ENCODE data around the gene ENO2.

ENO2 gene

DNA sequence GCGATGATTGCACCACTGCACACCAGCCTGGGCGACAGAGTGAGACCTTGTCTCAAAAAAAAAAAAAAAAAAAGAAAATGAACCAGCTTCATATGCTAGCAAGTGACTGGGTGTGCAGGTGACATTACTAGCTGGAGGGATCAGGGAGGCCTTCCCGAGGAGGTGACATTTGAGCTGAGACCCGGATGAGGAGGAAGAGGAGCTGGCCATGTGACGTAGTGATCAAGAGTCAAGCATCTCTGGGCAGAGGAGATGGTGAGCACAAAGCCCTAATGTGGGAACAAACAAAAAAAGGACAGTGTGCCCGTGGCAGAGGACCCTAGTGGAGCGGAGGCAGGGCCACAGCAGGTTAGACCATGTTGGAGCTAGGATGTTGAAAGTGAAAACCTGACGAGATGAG lies 33.2 kb downstream of the ENO2 start:
- POLR2A ChIA-PET (ENCODE audit: low non-redundant PET) = interaction anchor here (0.7 kb wide), 1 partner anchor 17 kb away, joined by 3 read pairs; no protein-coding TSS in a partner anchor
- DNase-seq (ENCODE audit: low spot score) = no peak
- TF ChIP-seq, protein P1, sequence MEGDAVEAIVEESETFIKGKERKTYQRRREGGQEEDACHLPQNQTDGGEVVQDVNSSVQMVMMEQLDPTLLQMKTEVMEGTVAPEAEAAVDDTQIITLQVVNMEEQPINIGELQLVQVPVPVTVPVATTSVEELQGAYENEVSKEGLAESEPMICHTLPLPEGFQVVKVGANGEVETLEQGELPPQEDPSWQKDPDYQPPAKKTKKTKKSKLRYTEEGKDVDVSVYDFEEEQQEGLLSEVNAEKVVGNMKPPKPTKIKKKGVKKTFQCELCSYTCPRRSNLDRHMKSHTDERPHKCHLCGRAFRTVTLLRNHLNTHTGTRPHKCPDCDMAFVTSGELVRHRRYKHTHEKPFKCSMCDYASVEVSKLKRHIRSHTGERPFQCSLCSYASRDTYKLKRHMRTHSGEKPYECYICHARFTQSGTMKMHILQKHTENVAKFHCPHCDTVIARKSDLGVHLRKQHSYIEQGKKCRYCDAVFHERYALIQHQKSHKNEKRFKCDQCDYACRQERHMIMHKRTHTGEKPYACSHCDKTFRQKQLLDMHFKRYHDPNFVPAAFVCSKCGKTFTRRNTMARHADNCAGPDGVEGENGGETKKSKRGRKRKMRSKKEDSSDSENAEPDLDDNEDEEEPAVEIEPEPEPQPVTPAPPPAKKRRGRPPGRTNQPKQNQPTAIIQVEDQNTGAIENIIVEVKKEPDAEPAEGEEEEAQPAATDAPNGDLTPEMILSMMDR (conservative IDR thresholded peaks at IDR 0.05; ENCODE audit: low read depth) = no peak
- CTCF ChIA-PET = interaction anchor here (1.0 to 1.2 kb wide), 2 partner anchors 17 to 23 kb away, joined by 4 to 5 read pairs; no protein-coding TSS in a partner anchor
- no peak overlapping the region for H3K27ac ChIP-seq

DNA sequence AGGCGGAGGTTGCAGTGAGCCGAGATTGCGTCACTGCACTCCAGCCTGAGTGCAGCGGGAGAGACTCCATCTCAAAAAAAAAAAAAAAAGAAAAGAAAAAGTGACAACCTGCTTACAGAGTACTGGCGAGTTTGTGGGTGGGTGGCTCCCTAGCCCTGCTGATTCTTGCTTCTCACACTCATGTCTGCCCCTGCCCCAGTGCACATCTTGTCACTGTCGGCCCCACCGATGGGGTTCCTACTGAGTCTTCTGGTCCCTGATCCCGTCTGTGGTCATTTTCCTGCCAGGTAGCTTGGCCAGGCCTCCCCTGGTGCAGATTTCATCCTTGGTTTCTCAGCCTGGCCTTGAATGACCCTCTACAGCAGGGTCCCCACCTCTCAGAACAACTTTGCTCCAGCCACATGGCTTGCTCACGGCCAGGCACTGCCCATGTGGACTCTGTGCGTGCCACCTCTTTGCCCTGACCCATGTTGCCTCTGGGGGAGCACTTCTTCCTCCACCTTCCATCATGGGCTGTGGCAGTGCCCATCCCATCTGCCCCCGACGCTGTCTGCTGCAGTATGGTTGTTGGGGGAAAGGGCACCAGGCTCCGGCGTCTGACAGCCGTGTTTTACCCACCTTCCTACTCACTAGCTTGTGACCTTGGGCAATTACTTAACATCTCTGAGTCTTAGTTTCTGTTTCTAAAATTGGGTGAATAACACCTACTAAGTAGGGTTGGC lies 34.7 kb downstream of the ENO2 start:
- CTCF ChIA-PET = interaction anchor here (1.0 to 1.1 kb wide), 2 partner anchors 13 to 76 kb away, joined by 3 to 6 read pairs; no protein-coding TSS in a partner anchor
- TF ChIP-seq, protein P1 (conservative IDR thresholded peaks at IDR 0.05; ENCODE audit: low read depth) = no peak
- no peak for DNase-seq (ENCODE audit: low spot score)
- no peak overlapping the region for H3K27ac ChIP-seq
- POLR2A ChIA-PET (ENCODE audit: low non-redundant PET) = interaction anchor here (0.6 to 0.7 kb wide), 2 partner anchors 13 to 52 kb away, joined by 3 read pairs; no protein-coding TSS in a partner anchor

DNA sequence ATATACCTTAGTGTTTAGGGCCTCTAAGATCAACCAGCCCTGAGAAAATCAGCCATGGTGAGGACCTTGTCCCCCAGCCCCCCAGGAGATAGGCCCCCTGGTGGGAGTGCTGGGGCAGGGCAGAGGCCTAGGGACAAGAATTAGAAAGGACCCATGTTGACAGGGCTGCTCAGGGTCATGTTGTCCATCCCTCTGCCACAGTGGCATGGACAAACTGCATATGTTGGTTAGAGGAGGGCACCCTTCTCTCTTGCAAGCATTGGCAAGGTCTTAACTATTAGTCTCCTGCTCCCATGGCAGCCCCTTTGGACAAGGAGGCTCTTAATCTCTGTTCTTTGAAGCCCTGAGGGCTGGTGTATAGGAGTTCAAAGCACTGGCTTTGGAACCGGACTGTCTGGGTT lies 36.0 kb downstream of the ENO2 start:
- ChIA-PET POLR2A (ENCODE audit: low non-redundant PET) (interaction anchor here (0.6 kb wide), 1 partner anchor 36 kb away, joined by 3 read pairs; no protein-coding TSS in a partner anchor), CTCF (interaction anchor here (0.6 kb wide), 2 partner anchors 10 to 53 kb away, joined by 3 read pairs; no protein-coding TSS in a partner anchor)
- TF ChIP-seq, protein P1 (conservative IDR thresholded peaks at IDR 0.05; ENCODE audit: low read depth) = no peak
- DNase-seq (ENCODE audit: low spot score) = no peak
- no peak overlapping the region for H3K27ac ChIP-seq

DNA sequence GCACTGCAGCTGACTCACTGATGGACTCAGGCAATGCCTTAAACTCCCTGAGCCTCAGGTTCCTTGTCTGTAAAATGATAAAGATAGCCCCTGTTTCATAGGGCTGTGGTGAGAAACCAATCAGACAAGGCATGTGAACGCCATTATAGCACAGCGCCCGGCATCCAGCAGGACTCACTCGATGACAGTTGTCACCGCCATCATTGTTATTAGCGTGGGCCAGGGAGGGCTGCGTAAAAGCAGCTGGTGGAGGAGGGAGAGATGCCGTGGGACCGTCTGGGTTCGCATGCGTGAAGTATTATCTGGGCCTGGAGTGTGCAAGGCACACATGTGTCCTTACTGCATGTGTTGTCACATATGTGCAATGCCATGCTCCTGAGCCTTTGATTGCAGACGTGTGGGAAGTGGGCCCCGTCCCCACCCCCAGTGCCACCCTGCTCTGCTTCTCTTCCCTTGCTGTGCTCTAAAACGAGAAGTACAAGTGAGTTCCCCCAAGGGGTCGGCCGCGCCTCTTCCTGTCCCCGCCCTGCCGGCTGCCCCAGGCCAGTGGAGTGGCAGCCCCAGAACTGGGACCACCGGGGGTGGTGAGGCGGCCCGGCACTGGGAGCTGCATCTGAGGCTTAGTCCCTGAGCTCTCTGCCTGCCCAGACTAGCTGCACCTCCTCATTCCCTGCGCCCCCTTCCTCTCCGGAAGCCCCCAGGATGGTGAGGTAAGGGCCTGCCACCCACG lies 36.6 kb downstream of the ENO2 start, which contains the start of gene PTPN6:
Gene PTPN6 (plus strand): TSS at position 546 of the 730 bp plus-strand sequence. CDS start 157 bp downstream, at position 703.
- no peak within 1 kb of the TSS for H3K27ac ChIP-seq
- TF ChIP-seq, protein P1 (conservative IDR thresholded peaks at IDR 0.05; ENCODE audit: low read depth) = no peak
- ChIA-PET POLR2A (ENCODE audit: low non-redundant PET) (no interaction called here), CTCF (no interaction called here)
- no peak for DNase-seq (ENCODE audit: low spot score)

DNA sequence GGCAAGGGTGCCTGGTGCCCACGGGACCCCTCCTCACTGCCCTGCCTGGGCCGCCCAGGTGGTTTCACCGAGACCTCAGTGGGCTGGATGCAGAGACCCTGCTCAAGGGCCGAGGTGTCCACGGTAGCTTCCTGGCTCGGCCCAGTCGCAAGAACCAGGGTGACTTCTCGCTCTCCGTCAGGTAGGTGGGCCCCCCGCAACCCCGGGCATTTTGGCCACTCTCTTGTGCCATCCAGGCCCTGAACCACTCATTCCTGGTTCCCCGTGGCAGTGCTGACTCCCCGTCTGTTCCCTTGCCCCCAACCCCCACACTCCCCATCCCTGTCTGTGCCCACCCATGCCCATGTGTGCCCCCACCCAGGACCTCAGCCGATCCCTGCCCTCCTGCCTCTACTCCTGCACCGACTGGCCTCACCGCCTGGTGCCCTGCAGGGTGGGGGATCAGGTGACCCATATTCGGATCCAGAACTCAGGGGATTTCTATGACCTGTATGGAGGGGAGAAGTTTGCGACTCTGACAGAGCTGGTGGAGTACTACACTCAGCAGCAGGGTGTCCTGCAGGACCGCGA lies 37.3 kb downstream of the ENO2 start:
- no peak overlapping the region for H3K27ac ChIP-seq
- no peak for DNase-seq (ENCODE audit: low spot score)
- ChIA-PET CTCF (interaction anchor here (0.6 to 1.3 kb wide), 2 partner anchors 10 to 60 kb away, joined by 3 to 5 read pairs; no protein-coding TSS in a partner anchor), POLR2A (ENCODE audit: low non-redundant PET) (no interaction called here)
- TF ChIP-seq, protein P1 (conservative IDR thresholded peaks at IDR 0.05; ENCODE audit: low read depth) = no peak
